CD4-positive, CD25-positive, alpha-beta regulatory T cell (primary cell): Measurements from ENCODE around the gene CRYGD. TPM values are rescaled to one million over a fixed set of nuclear protein-coding genes. Genes with fewer than 3 reads are reported as not detected.
"Not testable (repeated sequence)": the region's sequence is repeated elsewhere in the genome, so short reads cannot be mapped to it uniquely, and the experiment has no call there.

Experiments used
- ATAC-seq, 2 donors: fragments of 150-1000 bp; cut with Tn5 transposase; one replicate each; pipeline ENCODE4 v1.10.0; 2021; ENCODE audit warnings: low read depth in 2 of 2, moderate number of reproducible peaks in 2 of 2, moderate library complexity in 1 of 2
- DNase-seq, 3 donors: peaks; one replicate each; pipeline versions ENCODE4 v3.0.0 to v3.0.0-alpha.2; 2012 to 2022; ENCODE audit warnings: mixed read lengths in 1 of 3
- H3K27ac ChIP-seq: one replicate; pipeline ENCODE4 v1.7.0; 2013; ENCODE audit warnings: mild to moderate bottlenecking, low read length; ENCODE audit not compliant: insufficient read depth, poor library complexity, severe bottlenecking
- H3K27me3 ChIP-seq: one replicate; pipeline ENCODE4 v1.7.0; 2013; ENCODE audit warnings: low read length; ENCODE audit not compliant: control insufficient read depth, insufficient read depth
- H3K36me3 ChIP-seq: one replicate; pipeline ENCODE4 v1.7.0; 2013; ENCODE audit warnings: mild to moderate bottlenecking, low read length, moderate library complexity; ENCODE audit not compliant: control insufficient read depth, insufficient read depth
- H3K4me1 ChIP-seq: 2 replicates; pipeline ENCODE4 v1.7.0; 2013; ENCODE audit warnings: mild to moderate bottlenecking, low read length; ENCODE audit not compliant: insufficient read depth, control insufficient read depth, poor library complexity, severe bottlenecking
- H3K4me3 ChIP-seq: one replicate; pipeline ENCODE4 v1.7.0; 2013; ENCODE audit warnings: low read depth, mild to moderate bottlenecking, low read length, moderate library complexity
- H3K9me3 ChIP-seq, 2 experiments: 1 replicate in 1 of 2; 2 replicates in 1 of 2; pipeline ENCODE4 v1.7.0; 2013; ENCODE audit warnings: low read length in 2 of 2, mild to moderate bottlenecking in 1 of 2, moderate library complexity in 1 of 2; ENCODE audit not compliant: control insufficient read depth in 2 of 2
- H3K27ac Mint-ChIP-seq, 3 donors: one replicate each; pipeline ENCODE4 v1.8.0; 2020 to 2022; ENCODE audit warnings: mild to moderate bottlenecking in 3 of 3, mixed read lengths in 3 of 3, moderate library complexity in 2 of 3
- H3K27me3 Mint-ChIP-seq: one replicate; pipeline ENCODE4 v1.8.0; 2022; ENCODE audit warnings: mild to moderate bottlenecking, mixed read lengths
- H3K36me3 Mint-ChIP-seq: one replicate; pipeline ENCODE4 v1.8.0; 2020; ENCODE audit warnings: mixed read lengths
- H3K4me1 Mint-ChIP-seq, 4 donors: one replicate each; pipeline ENCODE4 v1.8.0; 2020 to 2022; ENCODE audit warnings: mixed read lengths in 4 of 4, mild to moderate bottlenecking in 1 of 4
- H3K4me3 Mint-ChIP-seq, 4 donors: one replicate each; pipeline ENCODE4 v1.8.0; 2020 to 2022; ENCODE audit warnings: mild to moderate bottlenecking in 4 of 4, mixed read lengths in 4 of 4, moderate library complexity in 3 of 4
- H3K9me3 Mint-ChIP-seq, 7 donors: one replicate each; pipeline ENCODE4 v1.8.0; 2020 to 2022; ENCODE audit warnings: mixed read lengths in 7 of 7, mild to moderate bottlenecking in 3 of 7, moderate library complexity in 2 of 7
- polyA plus RNA-seq, 4 donors: library from polyadenylated mRNA; unstranded; fragments of 300-500 nt; fragmentation: Illumina TruSeq; gene quantifications; one replicate each; pipeline ENCODE4 v1.2.3, GENCODE V29; 2021
- total RNA-seq: library from RNA; stranded (reverse); gene quantifications from one replicate; pipeline ENCODE4 v1.2.3, GENCODE V29; 2022

The CRYGD gene
- total RNA-seq (0.69 TPM), polyA plus RNA-seq (not detected)

GRCh38 chr2:208124013-208124715, at the start of gene CRYGD:
Gene CRYGD, minus strand, starts transcription at chr2:208124524. Its CDS starts 51 bp downstream, at chr2:208124473.
- not testable (repeated sequence) for H3K9me3 ChIP-seq, H3K4me1 Mint-ChIP-seq, DNase-seq, H3K9me3 Mint-ChIP-seq, H3K27ac Mint-ChIP-seq, H3K4me3 ChIP-seq, H3K36me3 Mint-ChIP-seq, H3K36me3 ChIP-seq, H3K4me1 ChIP-seq, ATAC-seq, H3K27ac ChIP-seq
- Mint-ChIP-seq H3K27me3 (peaks cover 26% of the 10 kb centered on the region), H3K4me3 (peak within 1 kb of the TSS in 2 of 4 donors; percentile 63 to 77)
- H3K27me3 ChIP-seq, result peaks cover 12% of the 10 kb centered on the region

DNA sequence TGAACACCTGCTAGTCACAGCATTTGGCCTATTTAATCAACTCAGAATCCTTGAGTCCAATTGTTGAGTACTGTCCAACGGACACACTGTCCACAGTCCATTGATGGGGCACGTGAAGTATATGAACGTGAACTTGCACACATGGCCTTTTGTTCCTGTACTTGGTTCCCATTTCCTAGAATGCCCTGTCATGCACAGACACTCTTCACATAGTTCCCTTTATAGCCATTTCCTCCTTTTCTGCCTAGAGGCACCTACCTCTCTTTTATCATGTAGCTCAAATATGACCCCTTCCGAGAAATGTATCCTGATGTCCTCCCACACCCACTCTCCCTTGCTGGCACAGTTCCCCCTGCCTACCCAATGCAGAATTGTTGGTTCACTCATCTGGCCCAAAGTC, 47.8 kb upstream of the CRYGD start:
- no peak overlapping the region for H3K4me3 Mint-ChIP-seq
- peaks cover 0 to 4% (median 2%) of the 10 kb centered on the region in 4 donors for H3K4me1 Mint-ChIP-seq
- no peaks in the 10 kb centered on the region for H3K9me3 Mint-ChIP-seq
- H3K4me1 ChIP-seq, result no peaks in the 10 kb centered on the region
- H3K27ac ChIP-seq, result no peak overlapping the region
- ATAC-seq (no peak), DNase-seq (no peak)
- no peaks in the 10 kb centered on the region for H3K36me3 Mint-ChIP-seq
- H3K27ac Mint-ChIP-seq, result no peak overlapping the region
- H3K9me3 ChIP-seq, result no peaks in the 10 kb centered on the region
- H3K27me3 ChIP-seq, result peaks cover 7% of the 10 kb centered on the region
- no peaks in the 10 kb centered on the region for H3K36me3 ChIP-seq
- no peak overlapping the region for H3K4me3 ChIP-seq
- peaks cover 20% of the 10 kb centered on the region for H3K27me3 Mint-ChIP-seq

DNA sequence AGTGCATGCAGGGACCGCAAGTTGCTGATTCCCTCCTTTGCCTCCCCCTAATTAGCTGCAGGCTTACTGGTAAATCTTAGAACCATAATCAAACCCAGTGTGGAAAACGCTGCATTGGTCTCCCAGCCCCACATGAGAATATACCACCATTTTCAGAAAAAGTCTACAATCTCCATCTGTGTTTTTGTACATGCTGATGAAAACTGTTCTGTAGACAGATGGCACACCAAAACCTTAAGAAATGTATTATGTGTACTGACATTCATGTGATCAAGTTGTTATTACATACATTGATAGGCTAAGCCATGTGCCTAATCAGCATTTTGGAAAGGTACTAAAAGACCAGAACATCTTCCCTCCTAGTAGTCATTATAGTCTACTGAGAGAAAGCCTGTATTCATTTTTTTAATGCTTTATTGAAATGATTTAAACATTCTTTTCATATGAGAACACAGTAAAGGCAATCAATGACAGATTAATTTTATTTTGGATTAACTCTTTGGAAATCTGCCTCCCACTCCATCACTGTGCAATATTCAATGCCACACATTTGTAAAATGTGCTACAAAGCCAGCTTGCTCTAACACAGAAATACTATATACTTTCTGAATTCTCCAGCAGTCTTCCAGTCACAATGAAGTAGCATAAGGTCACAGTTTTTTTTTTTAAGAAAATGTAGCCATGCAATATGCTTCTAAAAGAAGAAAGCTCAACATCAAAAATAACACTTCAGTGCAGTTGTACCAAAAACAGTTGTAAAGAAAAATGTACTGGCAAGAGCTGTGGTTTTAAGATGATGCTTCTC, 40.8 kb upstream of the CRYGD start:
- no peaks in the 10 kb centered on the region for H3K9me3 ChIP-seq

DNA sequence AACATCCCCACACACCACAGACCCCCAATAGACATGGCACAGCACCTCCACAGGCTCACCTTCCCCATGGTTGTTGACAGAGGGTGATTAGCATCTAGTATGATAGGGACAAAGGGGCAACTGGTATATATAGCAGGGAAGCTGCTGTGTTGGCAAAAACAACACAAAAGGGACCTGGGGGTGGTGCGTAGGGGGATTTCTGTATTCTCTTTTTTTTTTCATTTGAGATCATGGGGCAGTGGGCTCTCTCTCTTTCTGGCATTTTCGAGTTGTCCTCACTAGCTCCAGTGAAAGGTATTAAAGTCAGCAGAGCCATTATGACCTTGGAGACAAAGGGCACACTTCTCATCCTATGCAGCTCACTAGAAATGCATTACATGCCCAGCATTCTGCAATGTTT, 39.2 kb upstream of the CRYGD start, which contains the start of gene CRYGA:
Gene CRYGA, minus strand, starts transcription at position 101 of the 400 bp plus-strand sequence. Its CDS starts 33 bp downstream, at position 68.
- Histone ChIP-seq H3K9me3 (no peaks in the 10 kb centered on the region), H3K27ac (no peak within 1 kb of the TSS), H3K4me3 (no peak within 1 kb of the TSS), H3K36me3 (no peaks in the 10 kb centered on the region), H3K27me3 (no peaks in the 10 kb centered on the region), H3K4me1 (no peaks in the 10 kb centered on the region)
- Mint-ChIP-seq H3K27me3 (no peaks in the 10 kb centered on the region), H3K9me3 (peaks cover 0 to 2% (median 0%) of the 10 kb centered on the region in 7 donors), H3K27ac (no peak within 1 kb of the TSS), H3K4me3 (no peak within 1 kb of the TSS), H3K36me3 (no peaks in the 10 kb centered on the region), H3K4me1 (no peaks in the 10 kb centered on the region)
- DNase-seq (no peak), ATAC-seq (no peak)

More for the DNA sequence above, 40.8 kb upstream of the CRYGD start:
- H3K27me3 Mint-ChIP-seq, result peaks cover 7% of the 10 kb centered on the region
- H3K36me3 ChIP-seq, result no peaks in the 10 kb centered on the region
- H3K9me3 Mint-ChIP-seq, result no peaks in the 10 kb centered on the region
- H3K27me3 ChIP-seq, result no peaks in the 10 kb centered on the region
- DNase-seq (no peak), ATAC-seq (no peak)
- no peak overlapping the region for H3K27ac ChIP-seq
- no peaks in the 10 kb centered on the region for H3K36me3 Mint-ChIP-seq
- no peak overlapping the region for H3K27ac Mint-ChIP-seq
- no peaks in the 10 kb centered on the region for H3K4me1 ChIP-seq
- no peaks in the 10 kb centered on the region for H3K4me1 Mint-ChIP-seq
- H3K4me3 Mint-ChIP-seq, result no peak overlapping the region
- H3K4me3 ChIP-seq, result no peak overlapping the region

DNA sequence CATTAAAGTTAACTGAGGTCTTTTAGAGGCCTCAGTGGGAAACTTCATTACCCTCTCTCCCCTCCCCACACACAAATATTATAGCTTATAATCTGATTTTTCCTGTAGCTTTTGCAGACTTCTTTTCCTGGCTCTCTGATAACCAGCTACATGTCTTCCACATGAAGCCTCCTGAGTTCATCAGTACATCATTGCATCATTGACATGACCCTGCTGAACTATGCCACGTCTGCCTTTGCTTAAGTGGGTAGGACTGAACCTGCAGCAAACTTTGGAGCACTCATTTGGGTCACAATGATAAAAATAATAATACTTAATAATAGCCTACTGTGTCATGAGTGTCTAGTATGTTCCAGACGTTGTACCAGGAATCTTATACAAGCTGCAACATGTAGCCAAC, 32.1 kb upstream of the CRYGD start:
- H3K36me3 ChIP-seq, result no peaks in the 10 kb centered on the region
- no peaks in the 10 kb centered on the region for H3K4me1 Mint-ChIP-seq
- no peaks in the 10 kb centered on the region for H3K4me1 ChIP-seq
- H3K27ac ChIP-seq, result no peak overlapping the region
- H3K4me3 ChIP-seq, result no peak overlapping the region
- no peak for ATAC-seq
- no peak for DNase-seq
- no peaks in the 10 kb centered on the region for H3K9me3 ChIP-seq
- no peaks in the 10 kb centered on the region for H3K27me3 ChIP-seq
- H3K27ac Mint-ChIP-seq, result no peak overlapping the region
- no peak overlapping the region for H3K4me3 Mint-ChIP-seq
- H3K9me3 Mint-ChIP-seq, result peaks cover 0 to 12% (median 0%) of the 10 kb centered on the region in 7 donors
- no peaks in the 10 kb centered on the region for H3K27me3 Mint-ChIP-seq
- H3K36me3 Mint-ChIP-seq, result no peaks in the 10 kb centered on the region

- Mint-ChIP-seq H3K4me3 (no peak overlapping the region), H3K9me3 (peaks cover 0 to 14% (median 0%) of the 10 kb centered on the region in 7 donors), H3K27me3 (no peaks in the 10 kb centered on the region), H3K27ac (no peak overlapping the region), H3K4me1 (no peaks in the 10 kb centered on the region), H3K36me3 (no peaks in the 10 kb centered on the region)
- no peaks in the 10 kb centered on the region for H3K27me3 ChIP-seq
- H3K4me3 ChIP-seq, result no peak overlapping the region
- no peak for ATAC-seq
- H3K36me3 ChIP-seq, result no peaks in the 10 kb centered on the region
- DNase-seq, result no peak
- H3K27ac ChIP-seq, result no peak overlapping the region
- no peaks in the 10 kb centered on the region for H3K4me1 ChIP-seq
- no peaks in the 10 kb centered on the region for H3K9me3 ChIP-seq
These were observed 28.8 kb upstream of the CRYGD start for GRCh38 chr2:208153156-208153555.

DNA sequence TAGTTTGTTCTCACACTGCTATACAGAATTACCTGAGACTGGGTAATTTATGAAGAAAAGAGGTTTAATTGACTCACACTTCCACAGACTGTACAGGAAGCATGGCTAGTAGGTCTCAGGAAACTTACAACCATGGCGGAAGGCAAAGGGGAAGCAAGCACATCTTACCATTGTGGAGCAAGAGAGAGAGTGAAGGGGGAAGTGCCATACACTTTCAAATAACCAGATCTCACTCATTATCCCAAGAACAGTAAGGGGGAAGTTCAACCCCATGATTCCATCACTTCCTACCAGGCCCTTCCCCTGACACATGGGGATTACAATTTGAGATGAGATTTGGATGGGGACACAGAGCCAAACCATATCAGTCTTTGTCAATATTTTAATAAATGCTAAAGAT, 26.6 kb upstream of the CRYGD start:
- ATAC-seq, result no peak
- Mint-ChIP-seq H3K9me3 (peaks cover 0 to 14% (median 0%) of the 10 kb centered on the region in 7 donors), H3K4me1 (no peaks in the 10 kb centered on the region), H3K27ac (no peak overlapping the region), H3K36me3 (no peaks in the 10 kb centered on the region), H3K4me3 (no peak overlapping the region), H3K27me3 (no peaks in the 10 kb centered on the region)
- Histone ChIP-seq H3K4me3 (no peak overlapping the region), H3K27ac (no peak overlapping the region), H3K9me3 (no peaks in the 10 kb centered on the region), H3K4me1 (no peaks in the 10 kb centered on the region), H3K36me3 (no peaks in the 10 kb centered on the region), H3K27me3 (no peaks in the 10 kb centered on the region)
- DNase-seq, result no peak
